SK-N-SH (cell line): ENCODE results near the gene SMIM24.

ENCODE experiments used
- CHD2 ChIP-seq: fragments of 150-350 bp; IDR thresholded peaks from 2 replicates; pipeline ENCODE4 v1.6.1; 2018; ENCODE audit warnings: low read length; ENCODE audit not compliant: partially characterized antibody
- CTCF ChIP-seq: fragments of 200-600 bp; sonication (generic); IDR thresholded peaks from 2 replicates; pipeline ENCODE4 v1.6.1; 2017; ENCODE audit warnings: antibody characterized with exemption, mild to moderate bottlenecking, moderate library complexity
- ELF1 ChIP-seq: IDR thresholded peaks from 2 replicates; pipeline ENCODE4 v1.4.0; 2012
- EP300 ChIP-seq, 2 experiments: IDR thresholded peaks; 2 replicates each; pipeline versions ENCODE4 v1.4.0 to v1.6.1; 2012; ENCODE audit warnings: borderline replicate concordance in 1 of 2, low read depth in 1 of 2, low read length in 1 of 2
- EZH2phosphoT487 ChIP-seq: fragments of 200-600 bp; sonication (generic); IDR thresholded peaks from 2 replicates; pipeline ENCODE4 v1.6.1; 2017; ENCODE audit warnings: low read depth, mixed run types, mild to moderate bottlenecking, antibody characterized with exemption, moderate library complexity, borderline replicate concordance
- FOXJ3 ChIP-seq: sonication (generic); formaldehyde crosslinking; IDR thresholded peaks from 2 replicates; pipeline ENCODE4 v1.5.1; 2020; ENCODE audit warnings: mild to moderate bottlenecking, missing genetic modification reagents
- RAD21 ChIP-seq: IDR thresholded peaks from 2 replicates; pipeline ENCODE4 v1.6.1; 2012; ENCODE audit warnings: mild to moderate bottlenecking, low read length
- REST ChIP-seq: IDR thresholded peaks from 2 replicates; pipeline ENCODE4 v1.6.1; 2012; ENCODE audit warnings: mild to moderate bottlenecking, low read depth, low read length, moderate library complexity
- RFX5 ChIP-seq: IDR thresholded peaks from 2 replicates; pipeline ENCODE4 v1.6.1; 2012; ENCODE audit warnings: mild to moderate bottlenecking, improper control_type of control experiment, low read length
- TAF1 ChIP-seq: IDR thresholded peaks from 2 replicates; pipeline ENCODE4 v1.6.1; 2012; ENCODE audit warnings: low read depth, mild to moderate bottlenecking, low read length, moderate library complexity, borderline replicate concordance

GRCh38 chr19:3483226-3483628 is 2.9 kb upstream of the SMIM24 start, which contains the start of gene SMIM44:
- no peak for TF ChIP-seq REST
- no peak for TF ChIP-seq EP300 (IDR thresholded peaks at IDR 0.05; ENCODE audit: borderline replicate concordance in 1 of 2, low read depth in 1 of 2, low read length in 1 of 2)
- TF ChIP-seq EZH2phosphoT487 = no peak
- no peak for TF ChIP-seq CTCF
- no peak for TF ChIP-seq FOXJ3 (CRISPR knock-in tag)
- TF ChIP-seq ELF1 = no peak
- no peak for TF ChIP-seq CHD2
- TF ChIP-seq RFX5 = no peak
- no peak for TF ChIP-seq RAD21
- TF ChIP-seq TAF1 = no peak
